ENCODE measurements around the gene LPP.

- TF ChIP-seq CTCF (IDR thresholded peaks at IDR 0.05), result no peak
- TF ChIP-seq ZFX (IDR thresholded peaks at IDR 0.05; ENCODE audit: borderline replicate concordance), result no peak
These were observed 783.4 kb downstream of the LPP start for GRCh38 chr3:188937389-188937788.

Measured in 22Rv1 (cell line).